ENCODE results near the gene RAPGEF4. TPM values are rescaled to one million over a fixed set of nuclear protein-coding genes. Genes with fewer than 3 reads are reported as not detected.

RAPGEF4 gene
- total and polyA plus RNA-seq, 2 of the 13 experiments (the other 11 are each of a cell fraction or from before 2014, with no cell fraction given) = 0.78 to 0.91 TPM

DNA sequence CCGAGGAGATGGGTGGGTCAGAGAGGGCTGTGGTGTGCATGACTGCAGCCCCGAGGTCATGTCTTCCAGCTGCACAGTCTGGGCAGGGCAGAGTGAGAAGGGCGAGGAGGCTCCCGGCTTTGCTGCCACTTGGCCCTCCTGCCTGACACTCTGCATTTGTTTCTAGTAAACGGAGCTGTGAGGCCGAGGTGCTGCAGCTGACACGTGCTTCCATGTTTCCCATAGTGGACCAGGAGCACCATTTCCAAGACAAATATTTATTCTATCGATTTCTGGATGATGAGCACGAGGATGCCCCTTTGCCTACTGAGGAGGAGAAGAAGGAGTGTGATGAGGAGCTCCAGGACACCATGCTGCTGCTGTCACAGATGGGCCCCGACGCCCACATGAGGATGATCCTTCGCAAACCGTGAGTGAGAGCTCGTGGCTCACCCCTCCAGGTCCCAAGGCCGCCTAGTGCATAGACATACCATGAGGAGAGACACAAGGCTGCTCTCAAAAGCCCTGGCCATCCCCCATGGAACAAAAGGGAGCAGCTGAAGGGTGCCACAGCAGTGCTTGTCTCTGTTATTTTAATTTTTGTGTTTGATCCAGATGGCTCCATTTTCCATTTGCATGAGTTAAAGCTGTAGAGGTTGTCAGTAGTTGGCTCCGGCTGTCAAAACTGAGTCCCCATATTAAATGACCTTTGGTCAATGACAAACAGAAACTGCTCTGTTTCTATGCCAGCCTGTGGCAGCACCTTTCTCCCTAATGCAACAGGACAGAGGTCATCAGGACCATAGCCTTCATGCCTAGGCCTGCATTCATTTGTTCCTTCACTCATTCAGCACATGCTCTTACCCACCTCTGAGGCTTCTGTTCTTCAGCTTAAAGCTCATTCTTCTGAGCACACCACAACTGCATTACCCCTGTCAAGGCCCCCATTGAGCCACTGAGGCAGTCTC is 231.7 kb downstream of the RAPGEF4 start (continued):
- TF ChIP-seq, protein P1, sequence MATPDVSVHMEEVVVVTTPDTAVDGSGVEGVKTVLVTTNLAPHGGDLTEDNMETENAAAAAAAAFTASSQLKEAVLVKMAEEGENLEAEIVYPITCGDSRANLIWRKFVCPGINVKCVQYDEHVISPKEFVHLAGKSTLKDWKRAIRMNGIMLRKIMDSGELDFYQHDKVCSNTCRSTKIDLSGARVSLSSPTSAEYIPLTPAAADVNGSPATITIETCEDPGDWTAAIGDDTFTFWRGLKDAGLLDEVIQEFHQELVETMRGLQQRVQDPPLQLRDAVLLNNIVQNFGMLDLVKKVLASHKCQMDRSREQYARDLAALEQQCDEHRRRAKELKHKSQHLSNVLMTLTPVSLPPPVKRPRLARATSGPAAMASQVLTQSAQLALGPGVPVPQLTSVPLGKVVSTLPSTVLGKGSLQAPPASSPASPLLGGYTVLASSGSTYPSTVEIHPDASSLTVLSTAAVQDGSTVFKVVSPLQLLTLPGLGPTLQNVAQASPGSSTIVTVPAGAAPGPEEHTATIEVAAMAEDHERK (CRISPR knock-in tag; IDR thresholded peaks at IDR 0.05; ENCODE audit: low read depth) = no peak
- TF ChIP-seq ZFP90 (CRISPR knock-in tag; IDR thresholded peaks at IDR 0.05; ENCODE audit: borderline replicate concordance) = 0 out of 2 replicates have a peak, but pooled peaks have one; percentile 34
- no peak for TF ChIP-seq RBFOX2 (IDR thresholded peaks at IDR 0.05; ENCODE audit: low read depth, low read length)
- no peak; the same call in 1 of the 2 replicates for TF ChIP-seq MTF2 (CRISPR knock-in tag; IDR thresholded peaks at IDR 0.05; ENCODE audit: borderline replicate concordance)
- TF ChIP-seq, protein P2, sequence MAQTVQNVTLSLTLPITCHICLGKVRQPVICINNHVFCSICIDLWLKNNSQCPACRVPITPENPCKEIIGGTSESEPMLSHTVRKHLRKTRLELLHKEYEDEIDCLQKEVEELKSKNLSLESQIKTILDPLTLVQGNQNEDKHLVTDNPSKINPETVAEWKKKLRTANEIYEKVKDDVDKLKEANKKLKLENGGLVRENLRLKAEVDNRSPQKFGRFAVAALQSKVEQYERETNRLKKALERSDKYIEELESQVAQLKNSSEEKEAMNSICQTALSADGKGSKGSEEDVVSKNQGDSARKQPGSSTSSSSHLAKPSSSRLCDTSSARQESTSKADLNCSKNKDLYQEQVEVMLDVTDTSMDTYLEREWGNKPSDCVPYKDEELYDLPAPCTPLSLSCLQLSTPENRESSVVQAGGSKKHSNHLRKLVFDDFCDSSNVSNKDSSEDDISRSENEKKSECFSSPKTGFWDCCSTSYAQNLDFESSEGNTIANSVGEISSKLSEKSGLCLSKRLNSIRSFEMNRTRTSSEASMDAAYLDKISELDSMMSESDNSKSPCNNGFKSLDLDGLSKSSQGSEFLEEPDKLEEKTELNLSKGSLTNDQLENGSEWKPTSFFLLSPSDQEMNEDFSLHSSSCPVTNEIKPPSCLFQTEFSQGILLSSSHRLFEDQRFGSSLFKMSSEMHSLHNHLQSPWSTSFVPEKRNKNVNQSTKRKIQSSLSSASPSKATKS (CRISPR knock-in tag; IDR thresholded peaks at IDR 0.05) = no peak
- TF ChIP-seq NR1H2 (CRISPR knock-in tag; IDR thresholded peaks at IDR 0.05; ENCODE audit: borderline replicate concordance, low read depth) = no peak
- no peak for TF ChIP-seq YEATS4 (CRISPR knock-in tag; IDR thresholded peaks at IDR 0.05; ENCODE audit: borderline replicate concordance)
- TF ChIP-seq FOXA3 (CRISPR knock-in tag; IDR thresholded peaks at IDR 0.05) = peak; percentile 92
- TF ChIP-seq, protein P3, sequence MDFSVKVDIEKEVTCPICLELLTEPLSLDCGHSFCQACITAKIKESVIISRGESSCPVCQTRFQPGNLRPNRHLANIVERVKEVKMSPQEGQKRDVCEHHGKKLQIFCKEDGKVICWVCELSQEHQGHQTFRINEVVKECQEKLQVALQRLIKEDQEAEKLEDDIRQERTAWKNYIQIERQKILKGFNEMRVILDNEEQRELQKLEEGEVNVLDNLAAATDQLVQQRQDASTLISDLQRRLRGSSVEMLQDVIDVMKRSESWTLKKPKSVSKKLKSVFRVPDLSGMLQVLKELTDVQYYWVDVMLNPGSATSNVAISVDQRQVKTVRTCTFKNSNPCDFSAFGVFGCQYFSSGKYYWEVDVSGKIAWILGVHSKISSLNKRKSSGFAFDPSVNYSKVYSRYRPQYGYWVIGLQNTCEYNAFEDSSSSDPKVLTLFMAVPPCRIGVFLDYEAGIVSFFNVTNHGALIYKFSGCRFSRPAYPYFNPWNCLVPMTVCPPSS (IDR thresholded peaks at IDR 0.05) = no peak
- TF ChIP-seq, protein P4, sequence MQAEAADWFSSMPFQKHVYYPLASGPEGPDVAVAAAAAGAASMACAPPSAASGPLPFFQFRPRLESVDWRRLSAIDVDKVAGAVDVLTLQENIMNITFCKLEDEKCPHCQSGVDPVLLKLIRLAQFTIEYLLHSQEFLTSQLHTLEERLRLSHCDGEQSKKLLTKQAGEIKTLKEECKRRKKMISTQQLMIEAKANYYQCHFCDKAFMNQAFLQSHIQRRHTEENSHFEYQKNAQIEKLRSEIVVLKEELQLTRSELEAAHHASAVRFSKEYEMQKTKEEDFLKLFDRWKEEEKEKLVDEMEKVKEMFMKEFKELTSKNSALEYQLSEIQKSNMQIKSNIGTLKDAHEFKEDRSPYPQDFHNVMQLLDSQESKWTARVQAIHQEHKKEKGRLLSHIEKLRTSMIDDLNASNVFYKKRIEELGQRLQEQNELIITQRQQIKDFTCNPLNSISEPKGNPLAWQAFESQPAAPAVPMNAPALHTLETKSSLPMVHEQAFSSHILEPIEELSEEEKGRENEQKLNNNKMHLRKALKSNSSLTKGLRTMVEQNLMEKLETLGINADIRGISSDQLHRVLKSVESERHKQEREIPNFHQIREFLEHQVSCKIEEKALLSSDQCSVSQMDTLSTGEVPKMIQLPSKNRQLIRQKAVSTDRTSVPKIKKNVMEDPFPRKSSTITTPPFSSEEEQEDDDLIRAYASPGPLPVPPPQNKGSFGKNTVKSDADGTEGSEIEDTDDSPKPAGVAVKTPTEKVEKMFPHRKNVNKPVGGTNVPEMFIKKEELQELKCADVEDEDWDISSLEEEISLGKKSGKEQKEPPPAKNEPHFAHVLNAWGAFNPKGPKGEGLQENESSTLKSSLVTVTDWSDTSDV (CRISPR knock-in tag; IDR thresholded peaks at IDR 0.05) = 0 out of 2 replicates have a peak, but pooled peaks have one; percentile 50
- TF ChIP-seq, protein P5, sequence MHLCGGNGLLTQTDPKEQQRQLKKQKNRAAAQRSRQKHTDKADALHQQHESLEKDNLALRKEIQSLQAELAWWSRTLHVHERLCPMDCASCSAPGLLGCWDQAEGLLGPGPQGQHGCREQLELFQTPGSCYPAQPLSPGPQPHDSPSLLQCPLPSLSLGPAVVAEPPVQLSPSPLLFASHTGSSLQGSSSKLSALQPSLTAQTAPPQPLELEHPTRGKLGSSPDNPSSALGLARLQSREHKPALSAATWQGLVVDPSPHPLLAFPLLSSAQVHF (CRISPR knock-in tag; IDR thresholded peaks at IDR 0.05) = no peak
- 0 out of 2 replicates have a peak, but pooled peaks have one; percentile 38 for TF ChIP-seq ZNF878 (CRISPR knock-in tag; IDR thresholded peaks at IDR 0.05)
- no peak for TF ChIP-seq TRIM24 (CRISPR knock-in tag; IDR thresholded peaks at IDR 0.05)
- TF ChIP-seq ZNF343 (CRISPR knock-in tag; IDR thresholded peaks at IDR 0.05) = no peak
- TF ChIP-seq PHF8 (CRISPR knock-in tag; IDR thresholded peaks at IDR 0.05) = no peak
- no peak for TF ChIP-seq POLR2A (IDR thresholded peaks at IDR 0.05; ENCODE audit: insufficient read depth in 1 of 2, low read depth in 2 of 2, low read length in 2 of 2)

Measured in HepG2 (cell line).